Left lung (tissue), 10 donors: ENCODE results near the gene PARP9. TPM values are rescaled to one million over a fixed set of nuclear protein-coding genes. Genes with fewer than 3 reads are reported as not detected.

Experiments used
- ATAC-seq: fragments of 200-7000 bp; cut with Tn5 transposase; one replicate; pipeline ENCODE4 v1.9.1; 2020; ENCODE audit warnings: moderate library complexity
- DNase-seq, 4 donors: peaks; one replicate each; pipeline ENCODE4 v3.0.0-alpha.2; 2013 to 2020
- H3K27ac ChIP-seq, 2 donors: fragments of 200-600 bp; sonication (generic) in 1 of 2; one replicate each; pipeline versions ENCODE4 v1.5.0 to v1.8.0; 2020 to 2021
- H3K27me3 ChIP-seq, 2 donors: fragments of 200-600 bp; sonication (generic) in 1 of 2; one replicate each; pipeline versions ENCODE4 v1.5.0 to v1.8.0; 2020 to 2021
- H3K36me3 ChIP-seq, 2 donors: fragments of 200-600 bp; sonication (generic) in 1 of 2; one replicate each; pipeline versions ENCODE4 v1.5.0 to v1.8.0; 2020 to 2021
- H3K4me1 ChIP-seq, 2 donors: fragments of 200-600 bp; one replicate each; pipeline ENCODE4 v1.8.0; 2021
- H3K4me3 ChIP-seq, 2 donors: fragments of 200-600 bp; sonication (generic) in 1 of 2; one replicate each; pipeline versions ENCODE4 v1.5.0 to v1.8.0; 2020 to 2021; ENCODE audit warnings: mild to moderate bottlenecking in 1 of 2
- H3K9me3 ChIP-seq, 2 donors: fragments of 200-600 bp; sonication (generic) in 1 of 2; one replicate each; pipeline versions ENCODE4 v1.5.0 to v1.8.0; 2020 to 2021
- intact Hi-C, 2 donors: fragments of 100-400 bp; cut with DNase I; formaldehyde crosslinking; loops; one replicate each; pipeline versions ENCODE4 v1.11.2 to v1.14.2; 2022
- polyA plus RNA-seq, 6 donors: library from polyadenylated mRNA; unstranded; fragments of 120-200 nt; gene quantifications; one replicate each; pipeline ENCODE4 v1.2.1, GENCODE V29; 2013; ENCODE audit not compliant: insufficient read length in 6 of 6
- total RNA-seq, 2 donors: library from RNA; stranded (reverse); fragmentation: NEBNext Ultra II Directional; extraction: Animal tissue kit (Norgen Biotek cat#: 25700); gene quantifications; one replicate each; pipeline ENCODE4 v1.2.1, GENCODE V29; 2021
- TF ChIP-seq, protein P1 (sequence below), 2 donors: fragments of 200-600 bp; sonication (generic) in 1 of 2; IDR thresholded peaks; one replicate each; pipeline versions ENCODE4 v1.5.0 to v1.8.0; 2021; ENCODE audit warnings: antibody characterized with exemption in 2 of 2
- donor health status: DM: no; HTN: yes; CAD: no.
- donor health status: DM: no; HTN: no; CAD: no.

The PARP9 gene
- total and polyA plus RNA-seq, 8 donors: 17.2 to 75.4 (median 20.9) TPM

DNA sequence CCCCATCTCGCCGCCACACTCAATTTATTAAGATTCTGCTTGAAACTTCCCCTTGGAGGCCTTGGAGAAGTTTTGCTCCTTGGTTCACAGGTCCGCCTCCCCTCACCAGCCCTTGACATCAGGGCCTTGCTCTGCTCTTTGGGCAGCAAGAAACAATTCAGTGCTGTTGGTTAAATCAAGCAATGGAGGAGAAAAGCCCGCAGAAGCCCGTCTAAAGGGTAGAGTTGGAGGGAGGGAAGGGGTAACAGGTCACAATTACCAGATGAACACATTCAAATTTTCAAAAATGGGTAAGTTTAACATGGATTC lies 429 bp downstream of the PARP9 start:
- intact Hi-C loops: loop anchor here in 1 of 2 donors (5.0 kb wide), 1 partner anchor 114 kb away; no protein-coding TSS in a partner anchor
- no peaks in the 10 kb centered on the region for H3K9me3 ChIP-seq
- peaks cover 15 to 77% of the 10 kb centered on the region in 2 donors for H3K4me1 ChIP-seq
- no peak for DNase-seq
- H3K4me3 ChIP-seq: peak overlapping the region; percentile 81 to 96
- H3K36me3 ChIP-seq: peaks cover 0 to 41% of the 10 kb centered on the region in 2 donors
- peak; percentile 23 for ATAC-seq
- H3K27ac ChIP-seq: peak overlapping the region; percentile 96 to 98
- TF ChIP-seq, protein P1, sequence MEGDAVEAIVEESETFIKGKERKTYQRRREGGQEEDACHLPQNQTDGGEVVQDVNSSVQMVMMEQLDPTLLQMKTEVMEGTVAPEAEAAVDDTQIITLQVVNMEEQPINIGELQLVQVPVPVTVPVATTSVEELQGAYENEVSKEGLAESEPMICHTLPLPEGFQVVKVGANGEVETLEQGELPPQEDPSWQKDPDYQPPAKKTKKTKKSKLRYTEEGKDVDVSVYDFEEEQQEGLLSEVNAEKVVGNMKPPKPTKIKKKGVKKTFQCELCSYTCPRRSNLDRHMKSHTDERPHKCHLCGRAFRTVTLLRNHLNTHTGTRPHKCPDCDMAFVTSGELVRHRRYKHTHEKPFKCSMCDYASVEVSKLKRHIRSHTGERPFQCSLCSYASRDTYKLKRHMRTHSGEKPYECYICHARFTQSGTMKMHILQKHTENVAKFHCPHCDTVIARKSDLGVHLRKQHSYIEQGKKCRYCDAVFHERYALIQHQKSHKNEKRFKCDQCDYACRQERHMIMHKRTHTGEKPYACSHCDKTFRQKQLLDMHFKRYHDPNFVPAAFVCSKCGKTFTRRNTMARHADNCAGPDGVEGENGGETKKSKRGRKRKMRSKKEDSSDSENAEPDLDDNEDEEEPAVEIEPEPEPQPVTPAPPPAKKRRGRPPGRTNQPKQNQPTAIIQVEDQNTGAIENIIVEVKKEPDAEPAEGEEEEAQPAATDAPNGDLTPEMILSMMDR (IDR thresholded peaks at IDR 0.05): no peak
- no peaks in the 10 kb centered on the region for H3K27me3 ChIP-seq

DNA sequence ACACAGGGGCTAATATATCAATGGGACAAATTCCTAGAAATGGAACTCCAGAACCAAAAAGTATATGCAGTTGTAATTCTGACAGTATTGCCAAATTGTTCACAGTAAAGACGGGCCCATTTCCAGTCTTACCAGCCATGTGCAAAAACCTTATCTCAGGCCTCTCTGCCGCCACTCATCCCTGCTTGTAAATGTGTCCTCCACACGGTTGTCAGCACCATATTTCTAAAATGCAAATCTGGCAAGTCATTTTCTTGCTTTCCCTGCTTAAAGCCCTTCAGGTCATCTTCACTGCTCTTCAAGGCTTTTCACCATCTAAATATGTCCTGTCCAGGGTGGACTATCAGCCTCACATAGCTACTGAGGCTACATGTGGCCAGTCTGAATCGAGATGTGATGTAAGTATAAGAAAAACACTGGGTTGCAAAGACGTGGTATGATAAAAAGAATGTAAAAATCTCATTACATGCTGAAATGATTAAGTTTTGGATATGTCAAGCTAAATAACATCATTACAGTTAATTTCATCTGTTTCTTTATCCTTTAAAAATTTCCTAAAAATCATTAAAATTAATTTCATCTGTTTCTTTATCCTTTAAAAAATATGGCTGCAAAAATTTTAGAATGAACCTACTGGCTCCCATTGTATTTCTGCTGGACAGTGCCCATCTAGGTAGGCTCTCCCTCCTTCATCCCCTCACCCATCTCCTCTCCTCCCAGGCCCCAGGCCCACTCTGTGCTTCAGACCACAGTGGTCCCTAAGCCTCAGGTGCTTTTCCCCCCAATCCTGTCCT lies 980 bp downstream of the PARP9 start:
- intact Hi-C loops: loop anchor here in 1 of 2 donors (5.0 kb wide), 1 partner anchor 114 kb away; no protein-coding TSS in a partner anchor
- TF ChIP-seq, protein P1 (IDR thresholded peaks at IDR 0.05): no peak
- no peaks in the 10 kb centered on the region for H3K9me3 ChIP-seq
- peaks cover 15 to 72% of the 10 kb centered on the region in 2 donors for H3K4me1 ChIP-seq
- peaks cover 0 to 41% of the 10 kb centered on the region in 2 donors for H3K36me3 ChIP-seq
- peak overlapping the region; percentile 81 to 96 for H3K4me3 ChIP-seq
- peak overlapping the region; percentile 96 to 98 for H3K27ac ChIP-seq
- H3K27me3 ChIP-seq: no peaks in the 10 kb centered on the region
- ATAC-seq: peak; percentile 2
- no peak for DNase-seq

DNA sequence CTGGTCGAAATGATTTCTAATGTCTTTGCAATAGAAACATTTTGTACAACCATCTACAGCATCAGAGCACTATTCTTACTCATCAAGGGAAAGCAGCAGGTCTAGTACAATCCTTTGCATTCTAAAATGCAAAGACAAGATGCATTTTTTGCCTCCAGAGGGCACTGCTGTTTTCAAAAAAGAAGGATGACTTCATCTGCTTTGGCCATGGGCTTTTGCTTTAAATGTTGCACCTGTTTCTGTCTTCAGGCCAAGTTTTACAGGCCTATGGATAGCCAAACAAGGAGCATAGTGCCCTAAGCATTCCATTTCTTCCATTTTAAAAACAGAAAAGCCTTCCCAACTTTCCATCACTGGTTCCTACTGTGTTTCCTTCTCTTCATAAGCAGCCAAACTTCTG lies 3.4 kb downstream of the PARP9 start:
- Histone ChIP-seq H3K27ac (peak overlapping the region in 1 of 2 donors; percentile 10), H3K9me3 (no peaks in the 10 kb centered on the region), H3K4me1 (peaks cover 15 to 47% of the 10 kb centered on the region in 2 donors), H3K27me3 (no peaks in the 10 kb centered on the region), H3K4me3 (no peak overlapping the region), H3K36me3 (peaks cover 0 to 40% of the 10 kb centered on the region in 2 donors)
- intact Hi-C loops: loop anchor here in 1 of 2 donors (5.0 kb wide), 1 partner anchor 117 kb away; no protein-coding TSS in a partner anchor
- peak; percentile 32 for ATAC-seq
- TF ChIP-seq, protein P1 (IDR thresholded peaks at IDR 0.05): peak; percentile 43 to 50
- DNase-seq: peak in 2 of 4 donors; percentile 45 to 72

DNA sequence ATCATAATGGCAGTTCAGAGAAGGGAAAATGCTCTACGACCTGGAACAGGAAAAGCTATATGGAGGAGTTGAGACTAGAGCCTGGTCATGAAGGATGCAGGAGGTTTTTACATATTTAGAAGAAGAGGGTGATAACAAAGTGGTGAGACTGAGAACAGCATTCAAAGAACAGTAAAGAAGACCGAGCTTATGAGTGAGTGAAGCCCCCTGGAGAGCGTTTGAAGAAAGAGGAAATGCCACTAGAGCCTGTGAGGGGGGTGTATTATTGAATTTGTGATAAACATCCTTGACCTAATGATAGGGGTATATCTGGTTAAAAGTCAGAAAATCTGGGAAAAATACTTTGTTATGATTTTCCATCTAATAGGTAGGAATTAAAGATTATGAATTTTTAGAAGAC lies 4.2 kb downstream of the PARP9 start:
- TF ChIP-seq, protein P1 (IDR thresholded peaks at IDR 0.05): no peak
- H3K27ac ChIP-seq: no peak overlapping the region
- no peak overlapping the region for H3K4me3 ChIP-seq
- H3K36me3 ChIP-seq: peaks cover 0 to 46% of the 10 kb centered on the region in 2 donors
- no peaks in the 10 kb centered on the region for H3K9me3 ChIP-seq
- ATAC-seq: no peak
- no peaks in the 10 kb centered on the region for H3K27me3 ChIP-seq
- peaks cover 15 to 39% of the 10 kb centered on the region in 2 donors for H3K4me1 ChIP-seq
- intact Hi-C loops: loop anchor here in 1 of 2 donors (5.0 kb wide), 1 partner anchor 117 kb away; no protein-coding TSS in a partner anchor
- DNase-seq: no peak

DNA sequence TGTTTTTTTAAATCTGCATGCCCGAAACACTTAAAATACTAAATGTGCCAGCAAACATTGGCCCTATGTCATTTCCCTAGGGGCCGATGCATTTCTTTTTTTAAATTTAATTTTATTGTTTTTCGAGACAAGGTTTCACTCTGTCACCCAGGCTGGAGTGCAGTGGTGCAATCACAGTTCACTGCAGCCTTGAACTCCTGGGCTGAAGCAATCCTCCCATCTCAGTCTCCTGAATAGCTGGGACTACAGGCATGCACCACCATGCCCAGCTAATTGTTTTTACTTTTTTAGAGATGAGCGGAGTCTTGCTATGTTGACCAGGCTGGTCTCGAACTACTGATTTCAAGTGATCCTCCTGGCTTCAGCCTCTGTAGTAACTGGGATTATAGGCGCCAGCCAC lies 5.5 kb downstream of the PARP9 start:
- intact Hi-C loops: no loop called here
- Histone ChIP-seq H3K4me3 (no peak overlapping the region), H3K27me3 (no peaks in the 10 kb centered on the region), H3K27ac (no peak overlapping the region), H3K9me3 (no peaks in the 10 kb centered on the region), H3K36me3 (peaks cover 0 to 59% of the 10 kb centered on the region in 2 donors), H3K4me1 (peaks cover 15 to 42% of the 10 kb centered on the region in 2 donors)
- ATAC-seq (no peak), DNase-seq (no peak)
- TF ChIP-seq, protein P1 (IDR thresholded peaks at IDR 0.05): no peak
